AG08396 (cell line): ENCODE results near the gene MOGAT2.

Experiments
- DNase-seq: peaks from one replicate; pipeline ENCODE4 v3.0.0; 2012; ENCODE audit warnings: low spot score, mixed read lengths

MOGAT2 gene

GRCh38 chr11:75780888-75781287 lies 63.2 kb downstream of the MOGAT2 start:
- DNase-seq, result no peak

DNA sequence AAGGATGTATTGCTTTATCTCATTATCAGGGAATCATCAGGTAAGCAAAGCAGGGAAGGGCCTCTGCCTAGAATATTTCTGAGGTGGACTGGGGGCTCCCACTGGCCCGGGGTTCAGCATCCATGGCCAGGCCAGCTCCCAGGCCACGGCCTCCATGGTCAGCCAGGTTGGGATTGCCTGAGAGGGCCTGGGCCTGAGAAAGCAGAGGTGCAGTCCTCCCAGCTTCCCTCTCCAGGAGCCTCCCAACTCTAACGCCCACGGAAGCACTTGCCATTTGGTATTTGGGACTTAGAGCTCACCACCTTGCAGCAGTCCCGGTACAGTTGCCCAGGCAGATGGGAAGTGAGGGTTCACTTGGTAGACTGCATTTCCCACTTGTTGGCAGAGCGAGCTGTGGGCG lies 63.7 kb downstream of the MOGAT2 start:
- no peak for DNase-seq

DNA sequence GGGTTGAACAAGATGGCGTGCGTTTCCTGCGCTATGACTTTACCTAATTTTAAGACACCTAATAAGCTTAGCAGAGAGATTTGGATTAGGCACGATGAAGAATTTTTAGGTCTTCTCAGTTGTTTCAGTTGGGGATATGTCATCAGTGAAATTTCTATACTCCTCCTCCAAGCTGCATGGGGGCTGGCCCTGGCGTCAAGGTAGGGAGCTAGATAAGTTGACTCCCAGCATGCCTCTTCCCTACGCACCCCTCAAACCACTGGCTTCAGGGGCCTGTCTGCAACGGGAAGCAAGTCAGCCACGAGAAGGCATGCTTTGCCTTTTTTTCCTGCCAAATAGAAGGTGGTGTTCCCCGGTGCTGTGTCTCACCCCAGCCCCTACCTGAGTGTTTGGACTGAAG lies 64.2 kb downstream of the MOGAT2 start:
- no peak for DNase-seq
